ENCODE measurements around the gene FHIP2A. TPM values are rescaled to one million over a fixed set of nuclear protein-coding genes. Genes with fewer than 3 reads are reported as not detected.

The FHIP2A gene
- total and polyA plus RNA-seq, 12 donors = 8.1 to 39.6 (median 25.2) TPM

DNA sequence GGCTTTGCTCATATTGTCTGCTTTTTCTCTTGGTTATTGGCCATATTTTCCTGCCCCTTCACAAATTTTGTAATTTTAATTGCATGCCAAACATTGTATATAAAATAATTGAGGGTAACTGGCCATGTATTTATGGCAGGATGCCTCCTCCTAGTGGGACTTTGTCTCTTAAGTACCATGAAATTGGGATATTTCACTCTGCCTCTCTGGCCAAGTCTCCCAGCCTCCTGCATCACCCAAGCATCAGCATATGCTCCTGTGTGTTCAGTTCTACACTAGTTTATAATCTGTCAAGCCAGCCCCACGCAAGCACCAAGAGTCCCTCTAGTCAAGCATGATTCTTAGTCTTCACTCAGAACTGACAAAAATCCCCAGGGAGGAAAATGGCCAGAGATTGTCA, 44.2 kb upstream of the FHIP2A start:
- Histone ChIP-seq H3K9me3 (replicated peaks in 1 of 3) (no peaks in the 10 kb centered on the region), H3K4me1 (replicated peaks in 1 of 2) (peaks cover 8 to 16% of the 10 kb centered on the region in 2 donors), H3K27ac (no peak overlapping the region), H3K36me3 (replicated peaks in 1 of 2) (no peaks in the 10 kb centered on the region), H3K27me3 (no peaks in the 10 kb centered on the region), H3K4me3 (no peak overlapping the region)
- DNase-seq = no peak
- no peak for TF ChIP-seq POLR2A (IDR thresholded peaks at IDR 0.05)
- TF ChIP-seq, protein P1, sequence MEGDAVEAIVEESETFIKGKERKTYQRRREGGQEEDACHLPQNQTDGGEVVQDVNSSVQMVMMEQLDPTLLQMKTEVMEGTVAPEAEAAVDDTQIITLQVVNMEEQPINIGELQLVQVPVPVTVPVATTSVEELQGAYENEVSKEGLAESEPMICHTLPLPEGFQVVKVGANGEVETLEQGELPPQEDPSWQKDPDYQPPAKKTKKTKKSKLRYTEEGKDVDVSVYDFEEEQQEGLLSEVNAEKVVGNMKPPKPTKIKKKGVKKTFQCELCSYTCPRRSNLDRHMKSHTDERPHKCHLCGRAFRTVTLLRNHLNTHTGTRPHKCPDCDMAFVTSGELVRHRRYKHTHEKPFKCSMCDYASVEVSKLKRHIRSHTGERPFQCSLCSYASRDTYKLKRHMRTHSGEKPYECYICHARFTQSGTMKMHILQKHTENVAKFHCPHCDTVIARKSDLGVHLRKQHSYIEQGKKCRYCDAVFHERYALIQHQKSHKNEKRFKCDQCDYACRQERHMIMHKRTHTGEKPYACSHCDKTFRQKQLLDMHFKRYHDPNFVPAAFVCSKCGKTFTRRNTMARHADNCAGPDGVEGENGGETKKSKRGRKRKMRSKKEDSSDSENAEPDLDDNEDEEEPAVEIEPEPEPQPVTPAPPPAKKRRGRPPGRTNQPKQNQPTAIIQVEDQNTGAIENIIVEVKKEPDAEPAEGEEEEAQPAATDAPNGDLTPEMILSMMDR (IDR thresholded peaks at IDR 0.05) = no peak
- intact Hi-C loops (cut with DNase I) = no loop called here
- WGBS, 4 donors = 85 to 94% (median 91%) methylated on average over 1 of the region's 1 CpG

DNA sequence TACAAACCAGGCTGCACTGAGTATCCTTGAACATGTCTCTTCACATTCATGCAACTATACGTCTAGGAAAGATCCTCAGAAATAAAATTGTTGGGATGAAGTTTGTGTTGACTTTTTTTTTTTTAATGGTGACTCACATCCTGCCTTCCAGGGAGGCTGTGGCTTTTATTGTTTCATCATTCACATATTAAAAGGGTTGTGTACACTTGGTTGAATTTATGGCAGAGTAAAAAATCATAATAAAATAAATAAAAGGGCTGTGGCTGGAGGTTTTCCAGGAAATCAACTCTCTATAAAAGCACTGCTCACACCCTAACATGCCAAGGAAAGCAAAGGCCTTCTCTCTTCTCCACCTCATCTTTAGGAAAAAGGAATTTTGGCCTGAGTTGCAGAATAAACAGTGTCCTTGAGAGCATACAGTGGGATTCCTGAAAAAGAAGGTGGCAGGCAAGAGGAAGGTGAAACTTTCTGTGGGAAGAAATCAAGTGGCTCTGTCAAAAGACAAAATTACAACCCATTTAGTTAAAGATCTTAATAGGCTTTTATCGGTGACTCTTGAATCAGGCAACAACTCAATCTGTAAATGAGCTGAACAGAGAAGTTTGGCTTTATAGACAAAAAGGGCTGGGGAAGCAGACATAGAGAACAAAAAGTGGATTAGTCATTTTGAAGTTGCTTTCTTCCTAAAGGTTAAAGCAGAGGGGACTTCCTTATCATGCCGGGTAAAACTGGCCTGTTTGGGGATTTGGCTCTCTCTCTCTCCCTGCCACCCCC, 41.6 kb upstream of the FHIP2A start:
- H3K27ac ChIP-seq = peak overlapping the region in 3 of 5 donors; percentile 19 to 44 (median 36)
- H3K27me3 ChIP-seq = no peaks in the 10 kb centered on the region
- no peaks in the 10 kb centered on the region for H3K36me3 ChIP-seq (replicated peaks in 1 of 2)
- peaks cover 8 to 16% of the 10 kb centered on the region in 2 donors for H3K4me1 ChIP-seq (replicated peaks in 1 of 2)
- no peaks in the 10 kb centered on the region for H3K9me3 ChIP-seq (replicated peaks in 1 of 3)
- TF ChIP-seq POLR2A (IDR thresholded peaks at IDR 0.05) = no peak
- TF ChIP-seq, protein P1 (IDR thresholded peaks at IDR 0.05) = no peak
- intact Hi-C loops (cut with DNase I) = loop anchor here (5.0 to 10.0 kb wide), 3 partner anchors 218 to 475 kb away; no protein-coding TSS in a partner anchor
- no peak for DNase-seq
- H3K4me3 ChIP-seq = no peak overlapping the region
- WGBS, 4 donors = 38 to 48% (median 41%) methylated on average over 3 of the region's 3 CpGs

DNA sequence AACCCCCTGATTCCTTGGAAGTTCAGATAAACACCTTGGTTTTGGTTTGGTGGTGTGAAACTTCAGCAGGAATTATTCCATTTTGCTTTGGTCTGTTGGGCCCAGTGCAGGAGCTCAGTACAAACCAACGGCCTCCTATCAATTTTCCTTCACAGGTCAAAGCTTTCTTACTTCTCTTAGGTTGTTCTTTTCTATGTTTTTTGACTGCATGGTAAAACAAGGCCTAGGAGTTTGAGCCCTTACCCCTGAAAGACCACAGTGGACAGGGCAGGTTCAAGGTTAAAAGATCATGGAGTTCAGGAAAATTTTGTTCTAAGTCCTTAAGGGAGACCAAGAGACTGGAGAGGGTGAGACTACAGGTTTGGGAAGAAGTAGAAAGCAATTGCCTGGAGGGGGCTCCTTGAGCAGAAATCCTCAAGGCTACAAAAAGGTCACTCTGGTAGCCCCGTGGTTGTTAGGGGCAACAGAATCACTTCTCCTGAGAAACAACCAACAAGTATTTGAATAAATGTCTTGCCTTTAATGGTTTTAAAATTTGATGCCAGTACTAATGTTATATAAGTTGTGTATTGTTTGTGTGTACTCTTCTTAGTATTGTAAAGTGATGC, 40.9 kb upstream of the FHIP2A start:
- DNase-seq = no peak
- Histone ChIP-seq H3K27me3 (no peaks in the 10 kb centered on the region), H3K4me3 (no peak overlapping the region), H3K4me1 (replicated peaks in 1 of 2) (peaks cover 8 to 16% of the 10 kb centered on the region in 2 donors), H3K9me3 (replicated peaks in 1 of 3) (no peaks in the 10 kb centered on the region), H3K36me3 (replicated peaks in 1 of 2) (no peaks in the 10 kb centered on the region), H3K27ac (peak overlapping the region in 3 of 5 donors; percentile 19 to 44 (median 36))
- 68 to 79% (median 69%) methylated on average over 2 of the region's 2 CpGs for WGBS, 4 donors
- no peak for TF ChIP-seq POLR2A (IDR thresholded peaks at IDR 0.05)
- TF ChIP-seq, protein P1 (IDR thresholded peaks at IDR 0.05) = no peak
- intact Hi-C loops (cut with DNase I) = loop anchor here (5.0 to 10.0 kb wide), 3 partner anchors 218 to 476 kb away; no protein-coding TSS in a partner anchor

DNA sequence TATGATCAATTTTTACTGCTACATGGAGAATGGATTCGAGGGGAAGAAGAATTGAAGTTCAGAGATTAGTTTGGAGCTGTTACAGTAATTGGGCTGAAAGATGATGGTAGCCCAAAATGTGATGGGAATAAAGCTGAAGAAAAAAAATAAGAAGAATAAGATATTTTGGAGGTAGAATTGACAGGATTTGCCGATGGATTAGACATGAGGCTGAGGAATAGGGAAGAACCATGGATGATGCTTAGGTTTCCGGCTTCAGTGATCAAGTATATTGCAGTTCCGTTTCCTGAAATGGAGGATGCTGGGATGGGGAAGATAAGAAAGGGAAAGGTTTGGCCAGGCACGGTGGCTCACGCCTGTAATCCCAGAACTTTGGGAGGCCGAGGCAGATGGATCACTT, 38.9 kb upstream of the FHIP2A start:
- Histone ChIP-seq H3K4me1 (replicated peaks in 1 of 2) (peaks cover 8 to 16% of the 10 kb centered on the region in 2 donors), H3K27ac (no peak overlapping the region), H3K36me3 (replicated peaks in 1 of 2) (no peaks in the 10 kb centered on the region), H3K9me3 (replicated peaks in 1 of 3) (no peaks in the 10 kb centered on the region), H3K4me3 (no peak overlapping the region), H3K27me3 (no peaks in the 10 kb centered on the region)
- TF ChIP-seq POLR2A (IDR thresholded peaks at IDR 0.05) = no peak
- TF ChIP-seq, protein P1 (IDR thresholded peaks at IDR 0.05) = no peak
- WGBS, 4 donors = 92 to 96% (median 96%) methylated on average over 7 of the region's 7 CpGs
- intact Hi-C loops (cut with DNase I) = loop anchor here (5.0 to 10.0 kb wide), 3 partner anchors 220 to 478 kb away; no protein-coding TSS in a partner anchor
- DNase-seq = no peak
